Fibroblast of villous mesenchyme (primary cell): ENCODE results near the gene FAM234B. TPM values are rescaled to one million over a fixed set of nuclear protein-coding genes. Genes with fewer than 3 reads are reported as not detected.
"Not testable (repeated sequence)": the region's sequence is repeated elsewhere in the genome, so short reads cannot be mapped to it uniquely, and the experiment has no call there.

Experiments
- DNase-seq: peaks from one replicate; pipeline ENCODE4 v3.0.0-alpha.2; 2010; ENCODE audit warnings: low read depth
- H3K4me3 ChIP-seq: 2 replicates; pipeline ENCODE4 v1.5.1; 2011; ENCODE audit warnings: low read depth, mild to moderate bottlenecking, low read length
- CTCF ChIP-seq: IDR thresholded peaks from 2 replicates; pipeline ENCODE4 v1.5.1; 2012; ENCODE audit warnings: low read depth, mild to moderate bottlenecking, low read length; ENCODE audit not compliant: insufficient read depth
- total RNA-seq: library from RNA; depleted of rRNA; stranded (reverse); fragments of >200 nt; gene quantifications from 2 replicates; pipeline ENCODE4 v1.2.3, GENCODE V29; 2012

The FAM234B gene
- total RNA-seq, 1 donor: 10.8 TPM

GRCh38 chr12:13028825-13029570 is 15.2 kb upstream of the FAM234B start:
- no peak for TF ChIP-seq CTCF
- no peak overlapping the region for H3K4me3 ChIP-seq
- no peak for DNase-seq

GRCh38 chr12:13030541-13031291 is 13.5 kb upstream of the FAM234B start:
- H3K4me3 ChIP-seq: no peak overlapping the region
- TF ChIP-seq CTCF: no peak
- no peak for DNase-seq

GRCh38 chr12:13032164-13032563 is 12.0 kb upstream of the FAM234B start:
- DNase-seq: no peak
- TF ChIP-seq CTCF: no peak
- H3K4me3 ChIP-seq: no peak overlapping the region

- no peak for TF ChIP-seq CTCF
- DNase-seq: no peak
- no peak overlapping the region for H3K4me3 ChIP-seq
These were observed 10.7 kb upstream of the FAM234B start for GRCh38 chr12:13033476-13033875.

GRCh38 chr12:13035335-13035734 is 8.8 kb upstream of the FAM234B start:
- not testable (repeated sequence) for DNase-seq

GRCh38 chr12:13036881-13037280 is 7.3 kb upstream of the FAM234B start:
- DNase-seq: peak; percentile 39
- TF ChIP-seq CTCF: no peak
- no peak overlapping the region for H3K4me3 ChIP-seq

More at GRCh38 chr12:13035335-13035734, 8.8 kb upstream of the FAM234B start:
- not testable (repeated sequence) for H3K4me3 ChIP-seq

- DNase-seq: peak; percentile 25
- no peak overlapping the region for H3K4me3 ChIP-seq
- TF ChIP-seq CTCF: no peak
These were observed 5.6 kb upstream of the FAM234B start for GRCh38 chr12:13038491-13039161.
